HG02678 (cell line): ENCODE data around the gene FBXO48.
A peak's percentile ranks its signal among the peaks of the same experiment; 100 is the strongest.

Source experiments
- ATAC-seq: cut with Tn5 transposase; IDR thresholded peaks from one replicate; pipeline ENCODE4 v1.9.1; 2021; ENCODE audit warnings: mild to moderate bottlenecking, moderate library complexity; ENCODE audit not compliant: unreplicated experiment

FBXO48 gene

DNA sequence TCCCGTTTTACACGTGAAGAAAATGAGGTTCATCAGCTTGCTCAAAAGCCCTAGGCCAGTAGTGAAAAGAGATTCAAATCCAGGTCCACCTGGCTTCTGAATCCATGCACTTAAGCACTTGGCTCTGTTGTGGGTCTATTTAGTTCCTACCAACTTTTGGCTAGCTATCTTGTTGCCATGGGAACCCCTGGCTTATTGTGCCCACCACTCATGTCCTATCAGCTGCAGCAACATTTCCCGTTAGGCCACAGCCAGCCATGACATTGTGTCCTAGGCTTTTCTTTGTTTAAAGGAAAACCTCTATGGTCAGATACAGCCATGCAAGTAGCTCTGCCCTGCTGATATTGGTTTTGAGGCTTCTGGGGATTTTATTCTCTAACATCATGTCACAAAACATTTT is 52.2 kb downstream of the FBXO48 start:
- ATAC-seq: no peak

DNA sequence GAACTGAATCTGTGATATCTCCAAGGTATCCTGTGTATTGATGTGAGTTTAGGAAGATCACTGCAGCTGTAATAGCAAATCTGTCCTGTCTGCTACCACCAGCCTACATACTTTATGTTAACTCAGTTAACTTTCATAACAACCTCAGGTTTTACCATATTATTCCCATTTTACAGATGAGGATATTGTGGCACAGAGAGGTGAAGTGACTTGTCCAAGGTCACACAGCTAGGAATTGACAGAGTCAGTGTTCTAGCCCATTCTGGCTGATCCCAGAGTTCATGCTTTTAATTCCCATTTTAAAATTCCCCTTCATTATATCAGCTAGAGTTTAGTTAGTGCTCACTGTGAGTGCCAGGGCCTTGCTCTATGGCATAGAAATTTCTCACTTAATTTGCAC is 52.6 kb downstream of the FBXO48 start:
- ATAC-seq: no peak

DNA sequence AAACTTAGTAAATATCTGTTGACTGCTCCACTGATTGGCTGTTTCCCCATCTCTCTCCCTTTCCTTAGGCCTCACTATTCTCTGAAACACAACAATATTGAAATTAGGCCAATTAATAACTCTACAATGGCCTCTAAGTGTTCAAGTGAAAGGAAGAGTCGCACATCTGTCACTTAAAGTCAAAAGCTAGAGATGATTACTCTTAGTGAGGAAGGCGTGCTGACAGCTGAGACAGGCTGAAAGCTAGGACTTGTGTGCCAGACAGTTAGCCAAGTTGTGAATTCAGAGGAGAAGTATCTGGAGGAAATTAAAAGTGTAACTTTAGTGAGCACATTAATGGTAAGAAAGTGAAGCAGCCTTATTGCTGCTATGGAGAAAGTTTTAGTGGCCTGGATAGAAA is 53.6 kb downstream of the FBXO48 start:
- no peak for ATAC-seq

DNA sequence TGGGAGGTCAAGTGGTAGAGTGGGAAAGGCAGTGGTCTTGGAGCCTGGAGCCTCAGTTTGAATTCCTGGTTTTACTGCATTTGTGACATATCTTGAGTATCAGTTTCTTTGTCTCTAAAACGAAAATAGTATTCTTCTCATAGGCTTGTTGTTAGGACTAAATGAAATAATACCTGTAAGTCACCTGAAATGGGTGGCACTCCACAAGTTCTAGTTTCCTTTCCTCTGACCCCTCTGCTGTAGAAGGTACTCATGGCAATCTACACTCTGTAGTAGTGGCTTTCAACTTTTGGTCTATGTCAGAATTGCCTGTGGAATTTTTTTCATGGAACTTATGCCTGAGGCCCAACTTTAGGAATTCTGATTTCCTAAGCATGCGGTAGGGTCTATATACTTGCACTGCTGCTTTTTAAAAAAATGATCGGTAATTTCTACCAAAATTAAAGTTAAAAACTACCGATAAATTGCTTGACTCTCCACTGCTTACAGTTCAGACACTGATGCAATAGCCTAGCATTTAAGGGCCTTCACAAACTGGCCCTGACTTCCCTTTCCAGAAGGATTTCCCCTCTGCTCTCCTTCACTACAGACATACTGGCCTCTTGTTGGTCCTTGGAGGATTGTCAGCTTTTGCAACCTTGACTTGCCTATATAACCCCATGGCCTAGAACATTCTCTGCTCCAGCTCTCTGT is 54.8 kb downstream of the FBXO48 start:
- ATAC-seq: peak; percentile 32

DNA sequence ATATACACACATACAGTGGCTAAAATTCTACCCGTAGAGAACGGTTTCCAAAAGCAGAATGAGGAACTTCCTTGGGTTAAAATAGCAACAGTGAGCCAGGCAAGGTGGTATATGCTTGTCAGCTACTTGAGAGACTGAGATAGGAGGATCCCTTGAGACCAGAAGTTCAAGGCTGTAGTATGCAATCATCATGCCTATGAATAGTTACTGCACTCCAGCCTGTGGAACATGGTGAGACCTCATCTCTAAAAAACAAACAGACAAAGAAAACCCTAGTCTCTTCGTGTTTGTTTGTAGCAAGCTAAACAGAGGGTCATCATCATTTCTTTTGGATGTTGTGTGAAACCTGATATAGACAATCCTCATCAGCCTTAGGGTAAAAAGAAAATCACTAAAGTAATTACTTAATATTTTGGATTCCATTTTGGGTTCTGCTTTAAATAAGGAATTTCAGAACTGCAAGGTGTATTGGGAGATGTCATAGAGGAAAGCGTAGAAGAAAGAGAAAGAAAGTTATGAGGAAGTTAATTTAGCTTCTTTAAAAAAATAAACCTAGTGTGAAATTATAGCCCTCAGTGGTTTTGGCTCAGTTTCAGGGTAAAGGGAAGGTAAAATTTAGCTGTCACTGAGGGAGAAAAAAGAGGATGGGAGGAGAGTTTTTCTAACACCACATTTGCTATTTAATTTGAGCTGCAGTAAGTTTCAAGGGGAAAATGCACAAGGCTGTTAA is 55.5 kb downstream of the FBXO48 start:
- ATAC-seq: peak; percentile 92
